22Rv1 (cell line): ENCODE results near the gene LURAP1L.

ENCODE experiments used
- CTCF ChIP-seq: fragments of 450-650 bp; IDR thresholded peaks from 2 replicates; pipeline ENCODE4 v1.5.1; 2017; ENCODE audit warnings: mild to moderate bottlenecking
- ZFX ChIP-seq: fragments of 450-650 bp; IDR thresholded peaks from 2 replicates; pipeline ENCODE4 v1.6.1; 2017; ENCODE audit warnings: antibody characterized with exemption, borderline replicate concordance

GRCh38 chr9:12854221-12854620, 79.4 kb downstream of the LURAP1L start:
- TF ChIP-seq CTCF (no peak), ZFX (no peak)
